GM12878 (cell line): ENCODE results near the gene AK4. TPM values are rescaled to one million over a fixed set of nuclear protein-coding genes. Genes with fewer than 3 reads are reported as not detected.

Source experiments
- ASH2L ChIP-seq: fragments of 300-600, 200-600 bp; sonication (generic); IDR thresholded peaks from 2 replicates; pipeline ENCODE4 v1.6.1; 2017; ENCODE audit warnings: low read depth, mild to moderate bottlenecking, borderline replicate concordance
- EED ChIP-seq: sonication (generic); IDR thresholded peaks from 2 replicates; pipeline ENCODE4 v1.6.1; 2016; ENCODE audit warnings: antibody characterized with exemption, low read depth
- HDAC6 ChIP-seq: fragments of 200-600 bp; sonication (generic); IDR thresholded peaks from one replicate; pipeline ENCODE4 v1.8.0; 2017; ENCODE audit warnings: antibody characterized with exemption; ENCODE audit not compliant: unreplicated experiment
- IKZF1 ChIP-seq: fragments of 450-650 bp; conservative IDR thresholded peaks from 2 replicates; pipeline ENCODE4 v1.6.1; 2017; ENCODE audit warnings: antibody characterized with exemption, mild to moderate bottlenecking
- NR2C2 ChIP-seq: IDR thresholded peaks from 2 replicates; pipeline ENCODE4 v1.6.1; 2011; ENCODE audit warnings: borderline replicate concordance, low read depth; ENCODE audit not compliant: control insufficient read depth, insufficient read length
- NR2F1 ChIP-seq: fragments of 450-650 bp; conservative IDR thresholded peaks from 2 replicates; pipeline ENCODE4 v1.6.1; 2017; ENCODE audit warnings: mild to moderate bottlenecking
- TAF1 ChIP-seq: IDR thresholded peaks from 2 replicates; pipeline ENCODE4 v1.6.1; 2011; ENCODE audit warnings: mild to moderate bottlenecking, low read depth, low read length, borderline replicate concordance
- polyA plus RNA-seq, 11 experiments: library from polyadenylated mRNA; depleted of rRNA in 4 of 11; unstranded in 6 of 11; stranded (reverse) in 5 of 11; fragments of >200 nt; fragmentation: Nextera tagmentation in 4 of 11; fragmentation: Illumina TruSeq in 1 of 11; extraction: Ambion mirVana in 4 of 11; extraction: Trizol in 1 of 11; gene quantifications; 1 replicate in 1 of 11; 2 replicates in 10 of 11; pipeline versions ENCODE4 v1.2.1 to v1.2.3, GENCODE V29; 2011 to 2016; ENCODE audit warnings: inconsistent platforms in 2 of 11, missing spikeins in 2 of 11, low read depth in 1 of 11
- total RNA-seq, 4 experiments: library from RNA; depleted of rRNA in 3 of 4; stranded (reverse); fragments of >200 nt in 3 of 4; fragmentation: Illumina TruSeq in 1 of 4; extraction: Trizol in 1 of 4; gene quantifications; 2 replicates each; pipeline versions ENCODE4 v1.2.1 to v1.2.3, GENCODE V29; 2013 to 2021
- TF ChIP-seq, protein P1 (sequence below): fragments of 450-650 bp; IDR thresholded peaks from 2 replicates; pipeline ENCODE4 v1.6.1; 2017; ENCODE audit warnings: low read depth, mild to moderate bottlenecking, moderate library complexity
- TF ChIP-seq, protein P2 (sequence below): fragments of 450-650 bp; IDR thresholded peaks from 2 replicates; pipeline ENCODE4 v1.6.1; 2017; ENCODE audit warnings: mild to moderate bottlenecking, moderate library complexity

Gene AK4
- total and polyA plus RNA-seq, 10 of the 15 experiments (the other 5 are each of a cell fraction or from before 2014, with no cell fraction given), result 23.9 to 161 (median 49.0) TPM

- TF ChIP-seq, protein P1, sequence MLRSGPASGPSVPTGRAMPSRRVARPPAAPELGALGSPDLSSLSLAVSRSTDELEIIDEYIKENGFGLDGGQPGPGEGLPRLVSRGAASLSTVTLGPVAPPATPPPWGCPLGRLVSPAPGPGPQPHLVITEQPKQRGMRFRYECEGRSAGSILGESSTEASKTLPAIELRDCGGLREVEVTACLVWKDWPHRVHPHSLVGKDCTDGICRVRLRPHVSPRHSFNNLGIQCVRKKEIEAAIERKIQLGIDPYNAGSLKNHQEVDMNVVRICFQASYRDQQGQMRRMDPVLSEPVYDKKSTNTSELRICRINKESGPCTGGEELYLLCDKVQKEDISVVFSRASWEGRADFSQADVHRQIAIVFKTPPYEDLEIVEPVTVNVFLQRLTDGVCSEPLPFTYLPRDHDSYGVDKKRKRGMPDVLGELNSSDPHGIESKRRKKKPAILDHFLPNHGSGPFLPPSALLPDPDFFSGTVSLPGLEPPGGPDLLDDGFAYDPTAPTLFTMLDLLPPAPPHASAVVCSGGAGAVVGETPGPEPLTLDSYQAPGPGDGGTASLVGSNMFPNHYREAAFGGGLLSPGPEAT, result no peak
- peak; percentile 57 for TF ChIP-seq IKZF1
- TF ChIP-seq ASH2L, result 0 out of 2 replicates have a peak, but pooled peaks have one; percentile 66
- peak; percentile 99 for TF ChIP-seq NR2F1
- 0 out of 2 replicates have a peak, but pooled peaks have one; percentile 10 for TF ChIP-seq EED
- TF ChIP-seq NR2C2, result no peak
- TF ChIP-seq, protein P2, sequence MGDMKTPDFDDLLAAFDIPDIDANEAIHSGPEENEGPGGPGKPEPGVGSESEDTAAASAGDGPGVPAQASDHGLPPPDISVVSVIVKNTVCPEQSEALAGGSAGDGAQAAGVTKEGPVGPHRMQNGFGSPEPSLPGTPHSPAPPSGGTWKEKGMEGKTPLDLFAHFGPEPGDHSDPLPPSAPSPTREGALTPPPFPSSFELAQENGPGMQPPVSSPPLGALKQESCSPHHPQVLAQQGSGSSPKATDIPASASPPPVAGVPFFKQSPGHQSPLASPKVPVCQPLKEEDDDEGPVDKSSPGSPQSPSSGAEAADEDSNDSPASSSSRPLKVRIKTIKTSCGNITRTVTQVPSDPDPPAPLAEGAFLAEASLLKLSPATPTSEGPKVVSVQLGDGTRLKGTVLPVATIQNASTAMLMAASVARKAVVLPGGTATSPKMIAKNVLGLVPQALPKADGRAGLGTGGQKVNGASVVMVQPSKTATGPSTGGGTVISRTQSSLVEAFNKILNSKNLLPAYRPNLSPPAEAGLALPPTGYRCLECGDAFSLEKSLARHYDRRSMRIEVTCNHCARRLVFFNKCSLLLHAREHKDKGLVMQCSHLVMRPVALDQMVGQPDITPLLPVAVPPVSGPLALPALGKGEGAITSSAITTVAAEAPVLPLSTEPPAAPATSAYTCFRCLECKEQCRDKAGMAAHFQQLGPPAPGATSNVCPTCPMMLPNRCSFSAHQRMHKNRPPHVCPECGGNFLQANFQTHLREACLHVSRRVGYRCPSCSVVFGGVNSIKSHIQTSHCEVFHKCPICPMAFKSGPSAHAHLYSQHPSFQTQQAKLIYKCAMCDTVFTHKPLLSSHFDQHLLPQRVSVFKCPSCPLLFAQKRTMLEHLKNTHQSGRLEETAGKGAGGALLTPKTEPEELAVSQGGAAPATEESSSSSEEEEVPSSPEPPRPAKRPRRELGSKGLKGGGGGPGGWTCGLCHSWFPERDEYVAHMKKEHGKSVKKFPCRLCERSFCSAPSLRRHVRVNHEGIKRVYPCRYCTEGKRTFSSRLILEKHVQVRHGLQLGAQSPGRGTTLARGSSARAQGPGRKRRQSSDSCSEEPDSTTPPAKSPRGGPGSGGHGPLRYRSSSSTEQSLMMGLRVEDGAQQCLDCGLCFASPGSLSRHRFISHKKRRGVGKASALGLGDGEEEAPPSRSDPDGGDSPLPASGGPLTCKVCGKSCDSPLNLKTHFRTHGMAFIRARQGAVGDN, result peak; percentile 70; the same call in 1 of the 2 replicates
- TF ChIP-seq TAF1, result 0 out of 2 replicates have a peak, but pooled peaks have one; percentile 20
- peak; percentile 89 for TF ChIP-seq HDAC6
Measured at GRCh38 chr1:65147424-65148177, 402 bp upstream of the AK4 start (continued).
